ENCODE measurements around the gene CCDC12.

- no peak for TF ChIP-seq CTCF (IDR thresholded peaks at IDR 0.05; ENCODE audit: insufficient read depth, low read length)
- no peak for TF ChIP-seq POLR2AphosphoS5 (IDR thresholded peaks at IDR 0.05; ENCODE audit: low read depth)
- TF ChIP-seq GABPA (IDR thresholded peaks at IDR 0.05; ENCODE audit: low read depth): no peak
- no peak for TF ChIP-seq REST (IDR thresholded peaks at IDR 0.05; ENCODE audit: insufficient replicate concordance, low read depth)
- no peak for TF ChIP-seq SPI1 (IDR thresholded peaks at IDR 0.05; ENCODE audit: borderline replicate concordance, low read depth)
Observed at GRCh38 chr3:46895761-46896160, 80.8 kb downstream of the CCDC12 start.

Measured in HL-60 (cell line).